ENCODE measurements around the gene REC8. TPM values are rescaled to one million over a fixed set of nuclear protein-coding genes. Genes with fewer than 3 reads are reported as not detected.

REC8 gene
- 1.6 TPM for total RNA-seq
- long read RNA-seq, partial matches to known transcripts = 0 of 2 reads
- long read RNA-seq, other reads (novel, unspliced or antisense) = 1 of 2 reads

- intact Hi-C loops (cut with micrococcal nuclease) = no loop called here
- TF ChIP-seq CTCF (IDR thresholded peaks at IDR 0.05; ENCODE audit: borderline replicate concordance) = no peak
- H3K27ac ChIP-seq (replicated peaks) = no peak within 1 kb of the TSS
These were observed at the start of gene REC8 for GRCh38 chr14:24171422-24172260. Gene REC8 (plus strand): TSS chr14:24172080. CDS start chr14:24172553, 473 bp downstream.

GRCh38 chr14:24122416-24122815, 49.5 kb upstream of the REC8 start:
- Histone ChIP-seq H3K9me3 (replicated peaks) (no peaks in the 10 kb centered on the region), H3K27ac (replicated peaks) (no peak overlapping the region), H3K4me3 (no peak overlapping the region), H3K27me3 (ENCODE audit: low read depth) (no peaks in the 10 kb centered on the region), H3K4me1 (peaks cover 9% of the 10 kb centered on the region), H3K36me3 (peaks cover 70% of the 10 kb centered on the region)
- DNase-seq = no peak
- no peak for TF ChIP-seq CTCF (IDR thresholded peaks at IDR 0.05; ENCODE audit: borderline replicate concordance)
- intact Hi-C loops (cut with micrococcal nuclease) = no loop called here

More at GRCh38 chr14:24171422-24172260, at the start of gene REC8:
- Histone ChIP-seq H3K9me3 (replicated peaks) (no peaks in the 10 kb centered on the region), H3K36me3 (peaks cover 34% of the 10 kb centered on the region), H3K27me3 (ENCODE audit: low read depth) (no peaks in the 10 kb centered on the region), H3K4me3 (peak within 1 kb of the TSS; percentile 56), H3K4me1 (peaks cover 13% of the 10 kb centered on the region)
- peak; percentile 61 for DNase-seq

- no peak for DNase-seq
- H3K36me3 ChIP-seq = peaks cover 66% of the 10 kb centered on the region
These were observed 49.0 kb upstream of the REC8 start for GRCh38 chr14:24122898-24123297.

GRCh38 chr14:24123424-24124417, 48.2 kb upstream of the REC8 start:
- H3K27ac ChIP-seq (replicated peaks) = no peak overlapping the region
- H3K4me3 ChIP-seq = no peak overlapping the region
- DNase-seq = no peak
- peaks cover 57% of the 10 kb centered on the region for H3K36me3 ChIP-seq
- no peak for TF ChIP-seq CTCF (IDR thresholded peaks at IDR 0.05; ENCODE audit: borderline replicate concordance)
- intact Hi-C loops (cut with micrococcal nuclease) = no loop called here
- H3K27me3 ChIP-seq (ENCODE audit: low read depth) = no peaks in the 10 kb centered on the region
- peaks cover 8% of the 10 kb centered on the region for H3K4me1 ChIP-seq
- no peaks in the 10 kb centered on the region for H3K9me3 ChIP-seq (replicated peaks)

More at GRCh38 chr14:24122898-24123297, 49.0 kb upstream of the REC8 start:
- TF ChIP-seq CTCF (IDR thresholded peaks at IDR 0.05; ENCODE audit: borderline replicate concordance) = no peak
- intact Hi-C loops (cut with micrococcal nuclease) = no loop called here
- Histone ChIP-seq H3K27ac (replicated peaks) (no peak overlapping the region), H3K9me3 (replicated peaks) (no peaks in the 10 kb centered on the region), H3K27me3 (ENCODE audit: low read depth) (no peaks in the 10 kb centered on the region), H3K4me3 (no peak overlapping the region), H3K4me1 (peaks cover 8% of the 10 kb centered on the region)

- Histone ChIP-seq H3K27me3 (ENCODE audit: low read depth) (no peaks in the 10 kb centered on the region), H3K9me3 (replicated peaks) (no peaks in the 10 kb centered on the region), H3K27ac (replicated peaks) (no peak overlapping the region), H3K4me1 (peaks cover 27% of the 10 kb centered on the region), H3K36me3 (peaks cover 25% of the 10 kb centered on the region), H3K4me3 (no peak overlapping the region)
- no peak for DNase-seq
- no peak for TF ChIP-seq CTCF (IDR thresholded peaks at IDR 0.05; ENCODE audit: borderline replicate concordance)
- intact Hi-C loops (cut with micrococcal nuclease) = no loop called here
These were observed 44.9 kb upstream of the REC8 start for GRCh38 chr14:24126939-24127338.

Data from left ventricle myocardium inferior (tissue), 1 donor.